ENCODE measurements around the gene PDZD7. TPM values are rescaled to one million over a fixed set of nuclear protein-coding genes. Genes with fewer than 3 reads are reported as not detected.

PDZD7 gene
- total RNA-seq, 1 donor from 2014 or later: 1.6 TPM

DNA sequence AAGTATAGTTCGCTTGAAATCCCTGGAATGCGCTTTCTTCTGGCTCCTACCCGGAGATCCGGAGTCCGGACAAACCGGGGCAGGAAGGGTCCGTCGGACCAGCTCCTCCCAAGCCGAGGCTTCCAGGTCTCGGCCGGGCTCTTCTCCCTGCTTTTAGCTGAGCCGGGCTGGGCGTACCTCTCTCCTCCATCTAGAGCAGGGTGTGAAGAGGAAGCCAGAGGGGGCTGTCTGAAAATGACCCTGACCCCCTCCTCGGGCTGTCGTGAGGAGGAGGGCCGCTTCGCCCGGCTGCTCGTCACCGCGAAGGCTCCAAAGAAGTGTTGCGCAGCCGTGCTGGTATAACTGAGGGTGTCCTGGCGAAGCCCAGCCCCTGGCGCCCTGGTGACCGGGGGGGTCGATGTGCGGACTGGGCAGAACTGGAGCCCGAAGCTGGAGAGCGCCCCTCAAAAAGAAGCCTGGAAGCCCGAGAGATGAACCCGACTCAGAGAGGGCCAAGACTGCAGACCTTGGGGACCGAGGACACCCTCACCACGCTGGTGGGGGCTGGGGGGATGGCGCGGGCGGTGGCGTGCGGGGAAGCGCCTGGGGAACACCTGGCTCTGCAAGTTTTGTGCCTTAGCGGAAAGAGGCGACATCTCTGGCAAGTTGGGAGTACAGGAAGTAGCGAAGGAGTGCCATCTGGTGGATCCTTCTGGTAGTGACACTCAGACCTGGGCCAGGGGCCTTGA lies 36.6 kb upstream of the PDZD7 start:
- ATAC-seq (peak; percentile 73), DNase-seq (peak; percentile 78)
- peak overlapping the region; percentile 60 for H3K4me3 ChIP-seq
- no peaks in the 10 kb centered on the region for H3K27me3 ChIP-seq
- intact Hi-C loops (cut with DNase I): loop anchor here (5.0 kb wide), 1 partner anchor 35 kb away; the partner anchor contains the start of genes PDZD7 and SFXN3
- H3K27ac ChIP-seq: peak overlapping the region; percentile 42
- no peaks in the 10 kb centered on the region for H3K9me3 ChIP-seq
- H3K4me1 ChIP-seq: peaks cover 40% of the 10 kb centered on the region
- TF ChIP-seq, protein P1, sequence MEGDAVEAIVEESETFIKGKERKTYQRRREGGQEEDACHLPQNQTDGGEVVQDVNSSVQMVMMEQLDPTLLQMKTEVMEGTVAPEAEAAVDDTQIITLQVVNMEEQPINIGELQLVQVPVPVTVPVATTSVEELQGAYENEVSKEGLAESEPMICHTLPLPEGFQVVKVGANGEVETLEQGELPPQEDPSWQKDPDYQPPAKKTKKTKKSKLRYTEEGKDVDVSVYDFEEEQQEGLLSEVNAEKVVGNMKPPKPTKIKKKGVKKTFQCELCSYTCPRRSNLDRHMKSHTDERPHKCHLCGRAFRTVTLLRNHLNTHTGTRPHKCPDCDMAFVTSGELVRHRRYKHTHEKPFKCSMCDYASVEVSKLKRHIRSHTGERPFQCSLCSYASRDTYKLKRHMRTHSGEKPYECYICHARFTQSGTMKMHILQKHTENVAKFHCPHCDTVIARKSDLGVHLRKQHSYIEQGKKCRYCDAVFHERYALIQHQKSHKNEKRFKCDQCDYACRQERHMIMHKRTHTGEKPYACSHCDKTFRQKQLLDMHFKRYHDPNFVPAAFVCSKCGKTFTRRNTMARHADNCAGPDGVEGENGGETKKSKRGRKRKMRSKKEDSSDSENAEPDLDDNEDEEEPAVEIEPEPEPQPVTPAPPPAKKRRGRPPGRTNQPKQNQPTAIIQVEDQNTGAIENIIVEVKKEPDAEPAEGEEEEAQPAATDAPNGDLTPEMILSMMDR (IDR thresholded peaks at IDR 0.05): peak; percentile 90
- H3K36me3 ChIP-seq: no peaks in the 10 kb centered on the region

DNA sequence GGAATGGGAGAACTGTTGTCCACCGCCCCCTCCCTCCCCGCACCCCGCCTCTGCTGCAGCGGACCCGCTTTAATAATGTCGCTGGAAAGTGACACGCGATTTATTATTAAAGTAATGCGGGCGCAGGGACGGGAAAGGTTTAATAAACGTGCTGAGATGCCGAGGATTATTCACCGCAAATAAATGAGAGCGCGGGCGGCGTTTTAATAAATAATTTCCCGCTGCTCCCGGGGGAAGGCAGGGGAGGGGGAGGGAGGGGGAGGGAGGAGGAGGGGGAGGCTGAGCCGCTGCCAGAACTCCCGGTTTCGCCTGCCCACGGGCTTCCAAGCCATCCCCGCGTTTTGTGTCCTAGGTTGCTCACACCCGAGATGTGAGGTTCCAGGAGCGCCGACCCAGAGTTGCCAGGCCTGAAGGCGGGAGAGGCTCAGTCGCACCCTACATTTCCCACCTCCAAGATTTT lies 36.0 kb upstream of the PDZD7 start:
- no peak for ATAC-seq
- DNase-seq: no peak
- no peaks in the 10 kb centered on the region for H3K27me3 ChIP-seq

DNA sequence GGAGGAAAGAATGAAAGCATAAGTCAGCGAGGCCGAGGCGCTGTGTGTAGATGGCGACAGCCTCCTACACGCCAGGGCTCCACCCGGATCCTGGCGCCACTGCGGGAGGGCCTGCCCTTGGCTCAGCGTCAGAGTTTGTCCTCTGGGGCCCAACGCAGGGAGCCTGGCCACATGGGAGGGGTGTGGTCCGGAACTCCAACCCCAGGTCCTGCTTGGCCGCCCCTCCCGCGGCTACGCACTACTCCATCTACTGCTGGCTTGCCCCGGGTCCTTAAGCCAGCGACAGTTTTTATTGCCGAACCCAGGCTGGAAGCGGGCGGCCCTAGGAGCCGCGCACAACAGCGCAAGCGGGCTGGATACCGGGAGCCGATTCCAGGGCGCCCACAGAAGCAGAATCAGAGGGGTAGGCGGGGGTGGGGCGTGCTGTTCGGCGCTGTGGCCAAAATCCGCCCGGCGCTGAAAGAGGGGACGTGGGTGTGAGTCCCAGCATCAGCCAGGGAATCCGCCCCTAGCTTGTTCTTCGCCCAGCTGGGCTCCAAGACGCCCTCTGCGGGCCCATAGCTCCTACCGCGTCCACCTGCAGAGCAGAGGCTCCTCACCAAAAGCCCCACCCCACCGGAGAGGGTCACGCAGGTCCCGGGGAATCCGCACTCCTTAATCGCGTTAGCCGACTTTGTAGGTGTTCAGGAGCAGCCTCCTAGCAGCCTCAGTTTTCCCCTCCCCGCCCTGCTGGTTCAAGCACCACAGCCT lies 35.4 kb upstream of the PDZD7 start:
- no peaks in the 10 kb centered on the region for H3K36me3 ChIP-seq
- H3K9me3 ChIP-seq: no peaks in the 10 kb centered on the region
- TF ChIP-seq, protein P1 (IDR thresholded peaks at IDR 0.05): peak; percentile 46
- peak; percentile 92 for DNase-seq
- peak; percentile 83 for ATAC-seq
- intact Hi-C loops (cut with DNase I): loop anchor here (5.0 kb wide), 1 partner anchor 34 kb away; the partner anchor contains the start of genes PDZD7 and SFXN3
- H3K4me1 ChIP-seq: peaks cover 45% of the 10 kb centered on the region
- peak overlapping the region; percentile 60 for H3K4me3 ChIP-seq
- peak overlapping the region; percentile 65 for H3K27ac ChIP-seq
- H3K27me3 ChIP-seq: no peaks in the 10 kb centered on the region

More for the DNA sequence above, 36.0 kb upstream of the PDZD7 start:
- Histone ChIP-seq H3K36me3 (no peaks in the 10 kb centered on the region), H3K4me3 (peak overlapping the region; percentile 60), H3K9me3 (no peaks in the 10 kb centered on the region), H3K27ac (peak overlapping the region; percentile 65), H3K4me1 (peaks cover 42% of the 10 kb centered on the region)
- intact Hi-C loops (cut with DNase I): loop anchor here (5.0 kb wide), 1 partner anchor 35 kb away; the partner anchor contains the start of genes PDZD7 and SFXN3
- TF ChIP-seq, protein P1 (IDR thresholded peaks at IDR 0.05): no peak

DNA sequence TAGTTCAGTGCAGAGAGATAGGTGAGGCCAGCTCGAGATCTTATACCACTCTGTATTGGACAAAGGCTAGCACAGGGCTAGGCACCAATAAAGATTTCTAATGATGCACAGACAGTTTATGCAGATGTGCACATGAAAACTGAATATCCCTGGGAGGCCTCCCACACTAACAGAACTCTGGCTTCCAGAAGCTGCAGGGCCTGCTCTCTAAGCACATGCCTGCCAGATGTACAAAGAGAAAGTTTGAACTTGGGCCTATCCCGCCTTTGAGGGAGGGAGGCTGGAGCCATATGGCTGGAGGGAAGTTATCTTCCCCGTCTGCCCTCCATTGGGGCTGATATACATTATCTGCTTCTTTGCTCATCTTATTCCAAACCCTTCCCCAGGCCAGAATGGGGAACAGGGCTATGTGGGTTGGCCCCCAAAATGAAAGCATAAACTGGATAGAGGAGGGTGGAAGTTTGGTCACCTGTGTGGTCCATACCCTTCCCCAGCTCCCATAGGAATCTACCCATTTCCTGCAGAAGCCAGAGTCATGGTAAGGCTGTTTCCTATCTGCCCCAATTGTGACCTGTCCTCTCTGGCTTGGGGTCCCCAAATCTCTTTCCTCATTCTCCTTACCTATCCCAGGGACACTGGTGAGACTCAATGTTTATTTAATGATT lies 34.7 kb upstream of the PDZD7 start:
- Histone ChIP-seq H3K27me3 (no peaks in the 10 kb centered on the region), H3K27ac (peak overlapping the region; percentile 65), H3K4me1 (peaks cover 47% of the 10 kb centered on the region), H3K4me3 (peak overlapping the region; percentile 60), H3K36me3 (no peaks in the 10 kb centered on the region), H3K9me3 (no peaks in the 10 kb centered on the region)
- intact Hi-C loops (cut with DNase I): loop anchor here (5.0 kb wide), 1 partner anchor 33 kb away; the partner anchor contains the start of genes PDZD7 and SFXN3
- no peak for ATAC-seq
- DNase-seq: no peak
- TF ChIP-seq, protein P1 (IDR thresholded peaks at IDR 0.05): no peak

DNA sequence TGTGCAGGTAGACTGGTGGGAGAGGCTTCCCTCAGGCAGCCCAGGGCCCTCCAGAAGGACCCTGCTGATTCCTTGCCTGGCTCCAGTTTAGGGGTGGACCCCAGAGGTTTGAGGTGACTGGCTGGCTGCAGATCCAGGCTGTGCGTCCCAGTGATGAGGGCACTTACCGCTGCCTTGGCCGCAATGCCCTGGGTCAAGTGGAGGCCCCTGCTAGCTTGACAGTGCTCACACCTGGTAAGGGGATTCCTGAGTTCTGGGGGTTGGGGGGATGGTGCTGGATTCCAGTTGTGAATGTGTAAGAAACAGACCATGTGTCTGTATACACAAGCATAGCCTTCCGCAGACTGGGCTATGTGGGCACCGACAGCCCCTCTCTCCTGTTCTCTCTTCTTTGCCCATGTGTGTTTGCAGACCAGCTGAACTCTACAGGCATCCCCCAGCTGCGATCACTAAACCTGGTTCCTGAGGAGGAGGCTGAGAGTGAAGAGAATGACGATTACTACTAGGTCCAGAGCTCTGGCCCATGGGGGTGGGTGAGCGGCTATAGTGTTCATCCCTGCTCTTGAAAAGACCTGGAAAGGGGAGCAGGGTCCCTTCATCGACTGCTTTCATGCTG lies 33.6 kb upstream of the PDZD7 start:
- TF ChIP-seq, protein P1 (IDR thresholded peaks at IDR 0.05): no peak
- no peaks in the 10 kb centered on the region for H3K9me3 ChIP-seq
- intact Hi-C loops (cut with DNase I): loop anchor here (5.0 kb wide), 1 partner anchor 32 kb away; the partner anchor contains the start of genes PDZD7 and SFXN3
- ATAC-seq (no peak), DNase-seq (no peak)
- no peaks in the 10 kb centered on the region for H3K27me3 ChIP-seq
- H3K27ac ChIP-seq: no peak overlapping the region
- H3K36me3 ChIP-seq: no peaks in the 10 kb centered on the region
- H3K4me3 ChIP-seq: no peak overlapping the region
- peaks cover 54% of the 10 kb centered on the region for H3K4me1 ChIP-seq
